Cortex of kidney (tissue), 1 donor: ENCODE measurements around the gene PRR7.

ENCODE experiments used
- DNase-seq: peaks from one replicate; lab custom pipeline; 2025; lab: John Stamatoyannopoulos, UW

Gene PRR7

GRCh38 chr5:177423671-177424070 lies 22.9 kb upstream of the PRR7 start:
- DNase-seq, result no peak

- no peak for DNase-seq
Observed at GRCh38 chr5:177425196-177425800, 21.3 kb upstream of the PRR7 start.

GRCh38 chr5:177425801-177426565 lies 20.6 kb upstream of the PRR7 start:
- peak; percentile 92 for DNase-seq

- DNase-seq, result peak; percentile 92
Observed at GRCh38 chr5:177426566-177427210, 19.9 kb upstream of the PRR7 start, which contains the start of gene GRK6. Gene GRK6, plus strand, starts transcription at chr5:177426676. Its CDS starts 170 bp downstream, at chr5:177426846.

- DNase-seq, result no peak
Observed at GRCh38 chr5:177427211-177427822, 19.3 kb upstream of the PRR7 start.

GRCh38 chr5:177427919-177428573 lies 18.6 kb upstream of the PRR7 start:
- DNase-seq, result no peak

- DNase-seq, result no peak
Observed at GRCh38 chr5:177428574-177429217, 17.9 kb upstream of the PRR7 start.

GRCh38 chr5:177429248-177430040 lies 17.2 kb upstream of the PRR7 start:
- DNase-seq, result no peak

GRCh38 chr5:177430140-177430951 lies 16.3 kb upstream of the PRR7 start:
- no peak for DNase-seq

GRCh38 chr5:177430972-177431316 lies 15.7 kb upstream of the PRR7 start:
- DNase-seq, result no peak

- DNase-seq, result no peak
Observed at GRCh38 chr5:177431317-177432142, 15.1 kb upstream of the PRR7 start.

GRCh38 chr5:177432143-177432838 lies 14.3 kb upstream of the PRR7 start:
- no peak for DNase-seq

GRCh38 chr5:177432839-177433657 lies 13.6 kb upstream of the PRR7 start:
- DNase-seq, result no peak

- DNase-seq, result no peak
Observed at GRCh38 chr5:177433658-177434217, 12.9 kb upstream of the PRR7 start.

- no peak for DNase-seq
Observed at GRCh38 chr5:177434437-177434836, 12.2 kb upstream of the PRR7 start.

GRCh38 chr5:177434942-177435738 lies 11.5 kb upstream of the PRR7 start:
- no peak for DNase-seq
